ENCODE measurements around the gene PNPLA7. TPM values are rescaled to one million over a fixed set of nuclear protein-coding genes. Genes with fewer than 3 reads are reported as not detected.
"Not testable (repeated sequence)": the region's sequence is repeated elsewhere in the genome, so short reads cannot be mapped to it uniquely, and the experiment has no call there.

Gene PNPLA7
- total RNA-seq, 1 experiment from 2014 or later = 0.21 TPM

- no peak for DNase-seq (ENCODE audit: low read depth)
Observed at GRCh38 chr9:137452761-137453642, 97.2 kb downstream of the PNPLA7 start.

- DNase-seq (ENCODE audit: low read depth) = no peak
Observed at GRCh38 chr9:137452006-137452760, 98.0 kb downstream of the PNPLA7 start.

- DNase-seq (ENCODE audit: low read depth) = not testable (repeated sequence)
Observed at GRCh38 chr9:137451264-137452005, 98.8 kb downstream of the PNPLA7 start.

- not testable (repeated sequence) for DNase-seq (ENCODE audit: low read depth)
Observed at GRCh38 chr9:137450539-137451222, 99.5 kb downstream of the PNPLA7 start.

- no peak for DNase-seq (ENCODE audit: low read depth)
Observed at GRCh38 chr9:137449931-137450538, 100.2 kb downstream of the PNPLA7 start.

- no peak for DNase-seq (ENCODE audit: low read depth)
Observed at GRCh38 chr9:137449081-137449844, 100.9 kb downstream of the PNPLA7 start.

GRCh38 chr9:137448602-137448962 is 101.6 kb downstream of the PNPLA7 start:
- DNase-seq (ENCODE audit: low read depth) = no peak

- DNase-seq (ENCODE audit: low read depth) = no peak
Observed at GRCh38 chr9:137447722-137448601, 102.2 kb downstream of the PNPLA7 start.

GRCh38 chr9:137446851-137447471 is 103.2 kb downstream of the PNPLA7 start:
- no peak for DNase-seq (ENCODE audit: low read depth)

- no peak for DNase-seq (ENCODE audit: low read depth)
Observed at GRCh38 chr9:137445930-137446431, 104.2 kb downstream of the PNPLA7 start.

GRCh38 chr9:137445275-137445807 is 104.9 kb downstream of the PNPLA7 start:
- peak; percentile 80 for DNase-seq (ENCODE audit: low read depth)

- DNase-seq (ENCODE audit: low read depth) = no peak
Observed at GRCh38 chr9:137444106-137444790, 106.0 kb downstream of the PNPLA7 start.

- no peak for DNase-seq (ENCODE audit: low read depth)
Observed at GRCh38 chr9:137441935-137442321, 108.3 kb downstream of the PNPLA7 start.

- DNase-seq (ENCODE audit: low read depth) = no peak
Observed at GRCh38 chr9:137441289-137441934, 108.8 kb downstream of the PNPLA7 start, which contains the start of gene ENTPD8. TSS of gene ENTPD8 (minus strand) at chr9:137441357. CDS start at chr9:137438285, 3,072 bp downstream.

GRCh38 chr9:137439158-137439714 is 111.0 kb downstream of the PNPLA7 start:
- no peak for DNase-seq (ENCODE audit: low read depth)

- DNase-seq (ENCODE audit: low read depth) = no peak
Observed at GRCh38 chr9:137438591-137439157, 111.5 kb downstream of the PNPLA7 start.
